DND-41 (cell line): Measurements from ENCODE around the gene RPGRIP1L.

Experiments used
- CTCF ChIP-seq: IDR thresholded peaks from 2 replicates; pipeline ENCODE4 v1.5.1; 2012; ENCODE audit warnings: borderline replicate concordance, low read length, moderate library complexity, mild to moderate bottlenecking; ENCODE audit not compliant: poor library complexity, severe bottlenecking; ENCODE audit errors: extremely low read depth
- EZH2 ChIP-seq: IDR thresholded peaks from 3 replicates; pipeline ENCODE4 v1.6.1; 2012; ENCODE audit warnings: borderline replicate concordance, low read depth, mild to moderate bottlenecking, moderate library complexity, low read length, inconsistent platforms; ENCODE audit not compliant: severe bottlenecking

- TF ChIP-seq EZH2 = no peak
- TF ChIP-seq CTCF = no peak
Measured at GRCh38 chr16:53619235-53619634, 84.4 kb downstream of the RPGRIP1L start.
